ENCODE results near the gene CARD8.

GRCh38 chr19:48181505-48181904 lies 74.2 kb downstream of the CARD8 start:
- TF ChIP-seq CTCF (conservative IDR thresholded peaks at IDR 0.05; ENCODE audit: low read depth in 2 of 2) (no peak), EZH2phosphoT487 (IDR thresholded peaks at IDR 0.05; ENCODE audit: unreplicated experiment) (no peak), CREB1 (CRISPR knock-in tag; IDR thresholded peaks at IDR 0.05; ENCODE audit: low read depth) (no peak), EZH2 (IDR thresholded peaks at IDR 0.05; ENCODE audit: low read depth, unreplicated experiment) (no peak), ZNF114 (CRISPR knock-in tag; IDR thresholded peaks at IDR 0.05) (no peak)
- TF ChIP-seq, protein P1, sequence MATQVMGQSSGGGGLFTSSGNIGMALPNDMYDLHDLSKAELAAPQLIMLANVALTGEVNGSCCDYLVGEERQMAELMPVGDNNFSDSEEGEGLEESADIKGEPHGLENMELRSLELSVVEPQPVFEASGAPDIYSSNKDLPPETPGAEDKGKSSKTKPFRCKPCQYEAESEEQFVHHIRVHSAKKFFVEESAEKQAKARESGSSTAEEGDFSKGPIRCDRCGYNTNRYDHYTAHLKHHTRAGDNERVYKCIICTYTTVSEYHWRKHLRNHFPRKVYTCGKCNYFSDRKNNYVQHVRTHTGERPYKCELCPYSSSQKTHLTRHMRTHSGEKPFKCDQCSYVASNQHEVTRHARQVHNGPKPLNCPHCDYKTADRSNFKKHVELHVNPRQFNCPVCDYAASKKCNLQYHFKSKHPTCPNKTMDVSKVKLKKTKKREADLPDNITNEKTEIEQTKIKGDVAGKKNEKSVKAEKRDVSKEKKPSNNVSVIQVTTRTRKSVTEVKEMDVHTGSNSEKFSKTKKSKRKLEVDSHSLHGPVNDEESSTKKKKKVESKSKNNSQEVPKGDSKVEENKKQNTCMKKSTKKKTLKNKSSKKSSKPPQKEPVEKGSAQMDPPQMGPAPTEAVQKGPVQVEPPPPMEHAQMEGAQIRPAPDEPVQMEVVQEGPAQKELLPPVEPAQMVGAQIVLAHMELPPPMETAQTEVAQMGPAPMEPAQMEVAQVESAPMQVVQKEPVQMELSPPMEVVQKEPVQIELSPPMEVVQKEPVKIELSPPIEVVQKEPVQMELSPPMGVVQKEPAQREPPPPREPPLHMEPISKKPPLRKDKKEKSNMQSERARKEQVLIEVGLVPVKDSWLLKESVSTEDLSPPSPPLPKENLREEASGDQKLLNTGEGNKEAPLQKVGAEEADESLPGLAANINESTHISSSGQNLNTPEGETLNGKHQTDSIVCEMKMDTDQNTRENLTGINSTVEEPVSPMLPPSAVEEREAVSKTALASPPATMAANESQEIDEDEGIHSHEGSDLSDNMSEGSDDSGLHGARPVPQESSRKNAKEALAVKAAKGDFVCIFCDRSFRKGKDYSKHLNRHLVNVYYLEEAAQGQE (IDR thresholded peaks at IDR 0.05; ENCODE audit: unreplicated experiment): no peak

Data from GM23338 (cell line).